Natural killer cell (primary cell): Measurements from ENCODE around the gene KIAA0232. TPM values are rescaled to one million over a fixed set of nuclear protein-coding genes. Genes with fewer than 3 reads are reported as not detected.
A peak's percentile ranks its signal among the peaks of the same experiment; 100 is the strongest.

Source experiments
- ATAC-seq, 3 donors: fragments of 150-1000 bp in 2 of 3; fragments of 200-7000 bp in 1 of 3; cut with Tn5 transposase; 1 replicate in 1 of 3; 2 replicates in 2 of 3; pipeline ENCODE4 v1.10.0; 2021; ENCODE audit warnings: mild to moderate bottlenecking in 2 of 3, moderate library complexity in 2 of 3
- DNase-seq, 2 donors: peaks; one replicate each; pipeline versions ENCODE4 v3.0.0 to v3.0.0-alpha.2; 2013 to 2021; ENCODE audit warnings: mixed read lengths in 1 of 2
- H3K27ac ChIP-seq: one replicate; pipeline ENCODE4 v1.5.1; 2013; ENCODE audit warnings: mild to moderate bottlenecking, low read length
- H3K27me3 ChIP-seq: one replicate; pipeline ENCODE4 v1.6.1; 2013; ENCODE audit warnings: low read length; ENCODE audit not compliant: control insufficient read depth, insufficient read depth
- H3K36me3 ChIP-seq: one replicate; pipeline ENCODE4 v1.6.1; 2013; ENCODE audit warnings: low read length; ENCODE audit not compliant: control insufficient read depth, insufficient read depth
- H3K4me1 ChIP-seq: one replicate; pipeline ENCODE4 v1.6.1; 2013; ENCODE audit warnings: low read length; ENCODE audit not compliant: control insufficient read depth, insufficient read depth
- H3K4me3 ChIP-seq: one replicate; pipeline ENCODE4 v1.5.1; 2013; ENCODE audit warnings: low read length
- H3K9me3 ChIP-seq: one replicate; pipeline ENCODE4 v1.6.1; 2013; ENCODE audit warnings: low read length; ENCODE audit not compliant: control insufficient read depth, insufficient read depth
- H3K27ac Mint-ChIP-seq, 2 donors: one replicate each; pipeline ENCODE4 v1.8.0; 2022; ENCODE audit warnings: mild to moderate bottlenecking in 2 of 2, mixed read lengths in 2 of 2, moderate library complexity in 1 of 2
- H3K27me3 Mint-ChIP-seq, 2 donors: one replicate each; pipeline ENCODE4 v1.8.0; 2022; ENCODE audit warnings: low read depth in 2 of 2, mixed read lengths in 2 of 2
- H3K36me3 Mint-ChIP-seq: one replicate; pipeline ENCODE4 v1.8.0; 2022; ENCODE audit warnings: mixed read lengths
- H3K4me1 Mint-ChIP-seq, 2 donors: one replicate each; pipeline ENCODE4 v1.8.0; 2022; ENCODE audit warnings: mixed read lengths in 2 of 2
- H3K4me3 Mint-ChIP-seq: one replicate; pipeline ENCODE4 v1.8.0; 2022; ENCODE audit warnings: mild to moderate bottlenecking, moderate library complexity, mixed read lengths
- H3K9me3 Mint-ChIP-seq, 2 donors: one replicate each; pipeline ENCODE4 v1.8.0; 2022; ENCODE audit warnings: mixed read lengths in 2 of 2
- WGBS: methylation state at CpG from one replicate; pipeline ENCODE4 v1.1.7; 2013; ENCODE audit warnings: missing lambda C conversion rate; ENCODE audit not compliant: insufficient coverage; 5-methylcytosine and 5-hydroxymethylcytosine counted together
- intact Hi-C: fragments of 100-400 bp; cut with micrococcal nuclease; formaldehyde crosslinking; loops from one replicate; pipeline ENCODE4 v1.14.2; 2022
- total RNA-seq, 4 donors: library from RNA; stranded (reverse); fragments of 120-200 nt in 1 of 4; gene quantifications; one replicate each; pipeline versions ENCODE4 v1.2.3 to v1.2.4, GENCODE V29; 2013 to 2022
- TF ChIP-seq, protein P1 (sequence below): fragments of 200-600 bp; IDR thresholded peaks from one replicate; pipeline ENCODE4 v1.8.0; 2022; ENCODE audit warnings: antibody characterized with exemption

Gene KIAA0232
- total RNA-seq, 3 donors from 2014 or later (not counting 1 experiment from before 2014, with no cell fraction given), result 24.7 to 30.3 (median 28.6) TPM

DNA sequence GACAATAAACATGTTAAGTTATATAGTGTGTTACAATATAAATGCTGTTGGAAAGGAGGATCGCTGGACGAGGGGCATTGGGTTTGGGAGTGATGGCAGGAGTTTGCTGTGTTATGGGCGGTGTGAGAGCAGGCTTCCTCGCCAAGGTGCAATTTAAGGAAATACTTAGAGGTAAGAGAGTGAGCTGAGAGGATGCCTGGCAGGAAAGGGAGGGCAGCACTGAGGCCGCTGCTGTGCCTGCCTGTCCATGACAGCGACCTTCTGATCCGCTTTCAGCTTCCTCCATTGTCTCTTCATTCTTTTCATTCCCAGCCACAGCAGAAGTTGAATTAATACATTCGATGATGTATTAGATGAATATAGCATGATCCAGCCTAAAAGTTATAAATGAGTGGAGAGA lies 85.9 kb downstream of the KIAA0232 start:
- peak overlapping the region in 1 of 2 donors; percentile 11 for H3K27ac Mint-ChIP-seq

DNA sequence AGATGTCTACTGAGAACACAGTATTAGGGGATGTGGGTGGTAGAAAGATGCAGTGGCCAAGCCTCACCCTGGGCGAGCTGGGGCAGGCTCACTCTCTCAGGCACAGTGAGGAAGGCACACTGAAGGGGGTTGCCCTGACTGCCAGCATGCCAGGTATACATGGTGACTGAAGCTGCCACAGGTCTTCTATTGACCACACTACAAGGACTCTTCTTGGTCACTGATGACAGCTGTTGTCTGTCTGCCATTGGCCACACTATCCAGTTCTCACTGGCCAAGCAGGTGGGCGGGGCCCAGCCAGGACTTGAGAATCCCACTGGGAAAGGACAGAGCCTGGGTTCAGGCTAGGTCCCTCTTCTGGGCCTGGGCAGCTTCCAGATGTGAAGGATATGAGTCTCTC lies 87.4 kb downstream of the KIAA0232 start:
- Mint-ChIP-seq H3K4me1 (peaks cover 7 to 25% of the 10 kb centered on the region in 2 donors), H3K36me3 (peaks cover 14% of the 10 kb centered on the region), H3K27me3 (no peaks in the 10 kb centered on the region), H3K27ac (no peak overlapping the region), H3K4me3 (no peak overlapping the region), H3K9me3 (no peaks in the 10 kb centered on the region)
- Histone ChIP-seq H3K36me3 (peaks cover 27% of the 10 kb centered on the region), H3K4me1 (peaks cover 10% of the 10 kb centered on the region), H3K4me3 (no peak overlapping the region), H3K27me3 (no peaks in the 10 kb centered on the region), H3K27ac (no peak overlapping the region), H3K9me3 (no peaks in the 10 kb centered on the region)
- TF ChIP-seq, protein P1, sequence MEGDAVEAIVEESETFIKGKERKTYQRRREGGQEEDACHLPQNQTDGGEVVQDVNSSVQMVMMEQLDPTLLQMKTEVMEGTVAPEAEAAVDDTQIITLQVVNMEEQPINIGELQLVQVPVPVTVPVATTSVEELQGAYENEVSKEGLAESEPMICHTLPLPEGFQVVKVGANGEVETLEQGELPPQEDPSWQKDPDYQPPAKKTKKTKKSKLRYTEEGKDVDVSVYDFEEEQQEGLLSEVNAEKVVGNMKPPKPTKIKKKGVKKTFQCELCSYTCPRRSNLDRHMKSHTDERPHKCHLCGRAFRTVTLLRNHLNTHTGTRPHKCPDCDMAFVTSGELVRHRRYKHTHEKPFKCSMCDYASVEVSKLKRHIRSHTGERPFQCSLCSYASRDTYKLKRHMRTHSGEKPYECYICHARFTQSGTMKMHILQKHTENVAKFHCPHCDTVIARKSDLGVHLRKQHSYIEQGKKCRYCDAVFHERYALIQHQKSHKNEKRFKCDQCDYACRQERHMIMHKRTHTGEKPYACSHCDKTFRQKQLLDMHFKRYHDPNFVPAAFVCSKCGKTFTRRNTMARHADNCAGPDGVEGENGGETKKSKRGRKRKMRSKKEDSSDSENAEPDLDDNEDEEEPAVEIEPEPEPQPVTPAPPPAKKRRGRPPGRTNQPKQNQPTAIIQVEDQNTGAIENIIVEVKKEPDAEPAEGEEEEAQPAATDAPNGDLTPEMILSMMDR, result no peak
- intact Hi-C loops, result loop anchor here (5.0 kb wide), 1 partner anchor 88 kb away; the partner anchor contains the start of gene KIAA0232
- no peak for DNase-seq
- WGBS, result 100% methylated on average over 2 of the region's 2 CpGs
- ATAC-seq, result no peak

More for the DNA sequence above, 85.9 kb downstream of the KIAA0232 start:
- H3K27ac ChIP-seq, result no peak overlapping the region
- Mint-ChIP-seq H3K4me1 (peaks cover 5 to 17% of the 10 kb centered on the region in 2 donors), H3K4me3 (no peak overlapping the region), H3K27me3 (no peaks in the 10 kb centered on the region), H3K9me3 (no peaks in the 10 kb centered on the region), H3K36me3 (peaks cover 20% of the 10 kb centered on the region)
- TF ChIP-seq, protein P1, result no peak
- peaks cover 22% of the 10 kb centered on the region for H3K36me3 ChIP-seq
- 96% methylated on average over 4 of the region's 8 CpGs for WGBS
- DNase-seq (no peak), ATAC-seq (no peak)
- H3K4me1 ChIP-seq, result no peaks in the 10 kb centered on the region
- no peak overlapping the region for H3K4me3 ChIP-seq
- H3K9me3 ChIP-seq, result no peaks in the 10 kb centered on the region
- H3K27me3 ChIP-seq, result no peaks in the 10 kb centered on the region
- intact Hi-C loops, result no loop called here

DNA sequence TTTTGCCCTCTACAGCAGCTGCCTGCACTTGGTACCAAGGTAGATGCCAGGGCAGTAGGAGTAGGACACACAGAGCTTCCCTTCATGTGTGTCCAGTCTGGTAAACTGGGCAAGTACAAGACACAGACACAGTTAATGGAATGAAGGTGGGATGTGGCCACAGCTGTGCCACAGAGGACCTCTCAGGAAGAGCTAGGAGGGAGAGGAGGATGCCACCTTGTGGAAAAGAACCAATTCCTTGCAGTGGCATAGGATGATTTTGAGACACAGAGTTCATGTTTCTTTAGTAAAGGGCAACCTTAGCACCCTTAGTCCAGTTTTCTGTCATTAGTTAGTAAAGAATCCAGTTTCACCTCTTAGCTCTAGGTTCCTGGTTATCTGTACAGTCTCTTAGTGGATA lies 90.8 kb downstream of the KIAA0232 start:
- H3K36me3 ChIP-seq, result peaks cover 34% of the 10 kb centered on the region
- TF ChIP-seq, protein P1, result no peak
- peak overlapping the region in 1 of 2 donors; percentile 19 for H3K27ac Mint-ChIP-seq

More for the DNA sequence above, 90.8 kb downstream of the KIAA0232 start:
- Histone ChIP-seq H3K9me3 (no peaks in the 10 kb centered on the region), H3K4me1 (peaks cover 19% of the 10 kb centered on the region), H3K4me3 (no peak overlapping the region), H3K27me3 (no peaks in the 10 kb centered on the region), H3K27ac (no peak overlapping the region)
- H3K4me3 Mint-ChIP-seq, result no peak overlapping the region
- peaks cover 26% of the 10 kb centered on the region for H3K36me3 Mint-ChIP-seq
- DNase-seq (no peak), ATAC-seq (no peak)
- H3K4me1 Mint-ChIP-seq, result peaks cover 14 to 24% of the 10 kb centered on the region in 2 donors
- no peaks in the 10 kb centered on the region for H3K27me3 Mint-ChIP-seq
- no peaks in the 10 kb centered on the region for H3K9me3 Mint-ChIP-seq
- intact Hi-C loops, result loop anchor here (5.0 kb wide), 1 partner anchor 91 kb away; the partner anchor contains the start of gene KIAA0232
